Measurements from ENCODE around the gene CADM3. TPM values are rescaled to one million over a fixed set of nuclear protein-coding genes. Genes with fewer than 3 reads are reported as not detected.
A peak's percentile ranks its signal among the peaks of the same experiment; 100 is the strongest.

The CADM3 gene
- total and polyA plus RNA-seq, 5 donors: 6.1 to 13.2 (median 9.0) TPM

DNA sequence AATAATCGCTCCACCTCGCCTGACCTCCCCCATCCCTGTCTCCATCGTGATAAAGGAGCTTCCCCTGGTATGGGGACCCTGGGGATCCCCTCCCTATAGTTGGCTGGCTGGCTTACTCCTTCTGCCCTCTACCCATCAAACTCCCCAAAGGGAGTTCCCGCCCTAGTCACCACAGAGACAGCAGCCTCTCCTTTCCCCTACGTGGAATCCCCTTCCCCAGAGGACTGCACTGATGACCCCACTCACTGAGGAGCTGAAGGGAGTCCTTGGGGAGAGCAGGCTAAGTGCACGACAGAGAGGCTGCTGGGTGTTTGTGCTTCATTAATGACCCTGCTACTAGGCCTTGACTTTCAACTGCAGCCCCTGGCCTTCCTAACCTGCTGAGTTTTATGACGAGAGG, 1.9 kb downstream of the CADM3 start:
- WGBS: 26% methylated on average over 7 of the region's 7 CpGs
- DNase-seq (no peak), ATAC-seq (peak in 1 of 2 donors; percentile 13)
- no peak overlapping the region for H3K27ac ChIP-seq (ENCODE audit: low read length)
- intact Hi-C loops (cut with DNase I): no loop called here
- H3K4me3 ChIP-seq (ENCODE audit: low read length): no peak overlapping the region
- no peaks in the 10 kb centered on the region for H3K27me3 ChIP-seq (ENCODE audit: control insufficient read depth, insufficient read depth)
- H3K4me1 ChIP-seq (ENCODE audit: control insufficient read depth, insufficient read depth, low read length): no peaks in the 10 kb centered on the region
- no peaks in the 10 kb centered on the region for H3K9me3 ChIP-seq (ENCODE audit: control insufficient read depth, low read length)

GRCh38 chr1:159175571-159175970, 4.2 kb downstream of the CADM3 start:
- H3K9me3 ChIP-seq (ENCODE audit: control insufficient read depth, low read length): no peaks in the 10 kb centered on the region
- 73% methylated on average over 2 of the region's 2 CpGs for WGBS
- intact Hi-C loops (cut with DNase I): no loop called here
- H3K27me3 ChIP-seq (ENCODE audit: control insufficient read depth, insufficient read depth): no peaks in the 10 kb centered on the region
- DNase-seq: no peak
- H3K27ac ChIP-seq (ENCODE audit: low read length): no peak overlapping the region
- no peak overlapping the region for H3K4me3 ChIP-seq (ENCODE audit: low read length)
- no peak for ATAC-seq
- no peaks in the 10 kb centered on the region for H3K4me1 ChIP-seq (ENCODE audit: control insufficient read depth, insufficient read depth, low read length)

DNA sequence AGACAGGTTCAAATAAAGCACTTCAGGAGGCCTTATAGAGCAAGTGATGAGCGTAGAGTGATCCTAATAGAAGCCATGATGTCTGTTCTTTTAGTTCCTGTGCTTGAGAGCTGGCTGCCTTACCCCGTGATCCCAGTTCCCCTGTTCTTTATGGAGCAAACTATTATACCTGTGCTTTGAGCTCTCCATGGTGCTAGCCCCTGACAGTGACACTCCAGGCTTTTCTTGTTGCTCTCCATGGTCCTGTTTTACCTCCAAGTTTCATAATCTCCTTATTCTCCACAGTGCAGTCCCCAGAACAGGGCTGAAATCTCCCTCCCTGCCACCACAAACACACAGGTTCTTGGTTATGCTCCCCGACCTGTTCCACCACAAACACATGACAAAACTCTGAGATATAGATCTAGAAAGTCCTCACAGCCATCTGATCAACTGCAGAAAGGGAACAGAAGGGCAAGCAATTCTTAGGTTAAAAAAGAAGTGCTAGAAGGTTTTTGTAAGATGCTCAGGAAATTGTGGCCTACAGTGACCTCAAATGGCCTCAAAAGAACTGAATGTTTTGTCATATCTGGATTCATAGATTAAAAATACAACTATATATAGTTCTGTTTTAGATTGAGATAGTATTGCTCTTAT, 6.0 kb downstream of the CADM3 start:
- ATAC-seq: peak; percentile 64 to 68
- Histone ChIP-seq H3K9me3 (ENCODE audit: control insufficient read depth, low read length) (no peaks in the 10 kb centered on the region), H3K4me1 (ENCODE audit: control insufficient read depth, insufficient read depth, low read length) (no peaks in the 10 kb centered on the region), H3K4me3 (ENCODE audit: low read length) (no peak overlapping the region), H3K27me3 (ENCODE audit: control insufficient read depth, insufficient read depth) (no peaks in the 10 kb centered on the region), H3K27ac (ENCODE audit: low read length) (no peak overlapping the region)
- 13% methylated on average over 3 of the region's 3 CpGs for WGBS
- intact Hi-C loops (cut with DNase I): no loop called here
- DNase-seq: peak in 2 of 3 donors; percentile 15 to 64

DNA sequence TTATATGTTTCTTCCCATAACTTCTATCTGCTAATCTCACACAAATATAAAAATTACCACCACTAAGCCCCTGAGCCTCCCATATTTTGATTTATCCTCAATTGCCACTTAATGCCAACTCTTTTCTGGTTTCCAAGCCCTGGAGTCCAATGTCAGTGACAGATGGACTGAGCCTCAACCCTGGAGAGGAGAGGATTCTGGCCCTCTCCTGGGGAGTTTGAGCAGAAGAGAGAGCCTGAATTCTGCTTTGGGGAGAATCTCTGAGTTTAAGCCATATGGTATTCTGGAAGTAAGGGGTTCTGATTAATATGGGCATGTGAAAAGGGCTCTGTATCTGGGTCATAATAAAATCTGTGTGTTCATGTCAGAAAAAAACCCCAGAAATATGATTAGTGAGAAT, 8.5 kb downstream of the CADM3 start:
- Histone ChIP-seq H3K27ac (ENCODE audit: low read length) (no peak overlapping the region), H3K4me1 (ENCODE audit: control insufficient read depth, insufficient read depth, low read length) (no peaks in the 10 kb centered on the region), H3K9me3 (ENCODE audit: control insufficient read depth, low read length) (no peaks in the 10 kb centered on the region), H3K4me3 (ENCODE audit: low read length) (no peak overlapping the region), H3K27me3 (ENCODE audit: control insufficient read depth, insufficient read depth) (no peaks in the 10 kb centered on the region)
- intact Hi-C loops (cut with DNase I): no loop called here
- DNase-seq (no peak), ATAC-seq (no peak)

DNA sequence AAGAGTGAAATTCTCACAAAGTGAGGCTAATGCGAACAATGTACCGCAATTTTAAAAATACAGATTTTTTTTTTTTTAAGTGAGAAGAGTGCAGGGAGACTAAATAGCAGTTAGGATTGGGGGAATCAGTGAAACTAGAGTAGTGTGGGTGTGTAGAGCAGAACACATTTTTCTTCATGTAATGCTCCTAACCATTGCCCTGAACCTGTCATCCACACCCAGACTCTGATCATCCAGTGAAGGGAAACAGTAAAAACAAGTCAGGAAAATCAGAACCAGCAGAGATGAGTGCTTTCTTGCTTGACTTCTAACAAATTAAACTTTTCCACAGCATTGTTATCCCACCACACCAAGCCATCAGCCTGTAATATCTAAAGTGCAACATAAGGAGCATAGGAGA, 9.1 kb downstream of the CADM3 start:
- Histone ChIP-seq H3K27ac (ENCODE audit: low read length) (no peak overlapping the region), H3K27me3 (ENCODE audit: control insufficient read depth, insufficient read depth) (no peaks in the 10 kb centered on the region), H3K4me3 (ENCODE audit: low read length) (no peak overlapping the region), H3K9me3 (ENCODE audit: control insufficient read depth, low read length) (no peaks in the 10 kb centered on the region), H3K4me1 (ENCODE audit: control insufficient read depth, insufficient read depth, low read length) (no peaks in the 10 kb centered on the region)
- over 99% methylated on average over 2 of the region's 2 CpGs for WGBS
- no peak for ATAC-seq
- intact Hi-C loops (cut with DNase I): no loop called here
- DNase-seq: no peak

GRCh38 chr1:159181328-159182024, 10.1 kb downstream of the CADM3 start:
- intact Hi-C loops (cut with DNase I): no loop called here
- Histone ChIP-seq H3K4me1 (ENCODE audit: control insufficient read depth, insufficient read depth, low read length) (no peaks in the 10 kb centered on the region), H3K27ac (ENCODE audit: low read length) (no peak overlapping the region), H3K9me3 (ENCODE audit: control insufficient read depth, low read length) (no peaks in the 10 kb centered on the region), H3K27me3 (ENCODE audit: control insufficient read depth, insufficient read depth) (no peaks in the 10 kb centered on the region), H3K4me3 (ENCODE audit: low read length) (no peak overlapping the region)
- 46% methylated on average over 4 of the region's 4 CpGs for WGBS
- DNase-seq (no peak), ATAC-seq (no peak)

- intact Hi-C loops (cut with DNase I): no loop called here
- no peak for ATAC-seq
- 65% methylated on average over 2 of the region's 2 CpGs for WGBS
- Histone ChIP-seq H3K4me1 (ENCODE audit: control insufficient read depth, insufficient read depth, low read length) (no peaks in the 10 kb centered on the region), H3K4me3 (ENCODE audit: low read length) (no peak overlapping the region), H3K9me3 (ENCODE audit: control insufficient read depth, low read length) (no peaks in the 10 kb centered on the region), H3K27ac (ENCODE audit: low read length) (no peak overlapping the region), H3K27me3 (ENCODE audit: control insufficient read depth, insufficient read depth) (no peaks in the 10 kb centered on the region)
- no peak for DNase-seq
These were observed 12.8 kb downstream of the CADM3 start for GRCh38 chr1:159184201-159184600.

DNA sequence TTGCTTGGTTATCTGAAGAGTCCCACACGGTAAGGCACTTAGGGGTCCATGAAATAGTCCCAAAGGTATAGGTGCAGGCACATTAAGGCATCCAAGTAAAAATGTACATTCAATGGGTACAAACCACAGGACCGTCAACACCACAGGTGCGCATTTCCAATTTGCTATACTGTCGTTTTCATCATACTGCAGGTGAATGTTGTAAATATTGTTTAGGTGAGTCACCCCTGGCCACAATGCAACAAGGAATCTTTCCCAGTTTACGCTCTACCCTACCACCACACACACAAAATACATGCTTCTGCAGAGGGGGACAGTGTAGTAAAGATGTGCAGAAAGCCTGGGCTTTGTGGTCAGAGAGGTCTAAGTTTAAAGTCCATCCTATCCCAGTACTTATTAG, 13.7 kb downstream of the CADM3 start:
- DNase-seq (no peak), ATAC-seq (no peak)
- Histone ChIP-seq H3K9me3 (ENCODE audit: control insufficient read depth, low read length) (no peaks in the 10 kb centered on the region), H3K27ac (ENCODE audit: low read length) (no peak overlapping the region), H3K27me3 (ENCODE audit: control insufficient read depth, insufficient read depth) (peaks cover 2% of the 10 kb centered on the region), H3K4me1 (ENCODE audit: control insufficient read depth, insufficient read depth, low read length) (no peaks in the 10 kb centered on the region), H3K4me3 (ENCODE audit: low read length) (no peak overlapping the region)
- 90% methylated on average over 5 of the region's 5 CpGs for WGBS
- intact Hi-C loops (cut with DNase I): no loop called here

DNA sequence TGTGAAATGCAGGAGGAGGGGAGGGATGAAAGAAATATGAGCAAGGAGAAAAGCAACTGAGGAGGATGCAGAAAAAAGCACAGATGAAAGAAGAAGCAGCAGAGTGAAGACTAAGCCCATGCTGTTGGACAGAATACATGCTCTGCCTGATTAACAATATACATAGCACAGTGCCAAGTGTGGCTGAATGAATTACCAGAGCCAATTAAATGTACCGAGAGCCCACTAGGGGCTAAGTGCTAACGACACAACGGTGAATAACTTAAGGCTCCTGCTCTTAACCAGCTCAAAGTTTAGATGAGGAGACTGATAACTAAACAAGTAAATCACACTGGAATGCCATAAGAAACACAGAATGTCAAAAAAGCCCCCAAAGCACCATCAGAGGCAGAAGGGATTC, 15.6 kb downstream of the CADM3 start:
- intact Hi-C loops (cut with DNase I): no loop called here
- peaks cover 2% of the 10 kb centered on the region for H3K27me3 ChIP-seq (ENCODE audit: control insufficient read depth, insufficient read depth)
- 37% methylated on average over 3 of the region's 3 CpGs for WGBS

DNA sequence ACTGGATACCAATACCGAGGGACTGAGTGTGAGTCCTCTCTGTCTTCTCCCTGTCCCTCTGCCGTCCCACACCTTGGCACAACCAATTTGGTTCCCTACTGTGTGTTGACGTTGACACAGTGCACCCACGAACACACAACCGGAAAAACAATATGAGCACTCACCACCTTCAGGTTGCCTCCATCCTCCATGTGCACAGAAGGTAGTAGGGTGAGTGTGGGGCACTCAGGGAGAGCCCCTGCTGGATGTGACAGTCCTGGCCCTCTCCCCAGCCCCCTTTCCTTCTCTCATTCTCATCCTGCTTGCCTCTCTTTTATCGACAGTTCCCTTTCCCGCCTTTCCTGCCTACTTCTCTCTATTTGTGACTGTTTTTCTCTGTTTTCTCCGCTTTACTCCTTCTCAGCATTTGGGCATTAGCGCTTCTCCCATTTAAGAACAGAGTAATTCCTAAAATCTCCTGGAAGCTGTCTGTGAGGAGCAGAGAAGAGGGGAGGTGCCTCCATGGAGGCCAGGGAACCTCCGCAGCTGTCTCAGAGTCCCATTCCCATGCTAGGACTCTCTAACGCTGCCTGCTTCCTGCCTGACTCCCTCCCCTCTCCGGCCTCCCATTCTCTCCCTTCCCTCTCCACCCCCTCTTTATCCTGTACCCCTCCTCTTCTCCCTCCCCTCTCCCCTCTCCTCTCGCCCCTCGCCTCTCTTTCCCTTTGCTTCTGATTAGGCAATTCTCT, 16.4 kb downstream of the CADM3 start:
- peak; percentile 64 to 76 for ATAC-seq

More for the DNA sequence above, 15.6 kb downstream of the CADM3 start:
- DNase-seq: no peak
- Histone ChIP-seq H3K4me3 (ENCODE audit: low read length) (no peak overlapping the region), H3K9me3 (ENCODE audit: control insufficient read depth, low read length) (no peaks in the 10 kb centered on the region), H3K4me1 (ENCODE audit: control insufficient read depth, insufficient read depth, low read length) (no peaks in the 10 kb centered on the region), H3K27ac (ENCODE audit: low read length) (no peak overlapping the region)
- ATAC-seq: no peak

GRCh38 chr1:159188375-159188788, 17.0 kb downstream of the CADM3 start:
- no peak overlapping the region for H3K4me3 ChIP-seq (ENCODE audit: low read length)
- no peak overlapping the region for H3K27ac ChIP-seq (ENCODE audit: low read length)
- ATAC-seq (peak; percentile 95 to 97), DNase-seq (peak; percentile 71 to 85 (median 81))
- H3K4me1 ChIP-seq (ENCODE audit: control insufficient read depth, insufficient read depth, low read length): no peaks in the 10 kb centered on the region
- H3K27me3 ChIP-seq (ENCODE audit: control insufficient read depth, insufficient read depth): peaks cover 2% of the 10 kb centered on the region
- intact Hi-C loops (cut with DNase I): no loop called here
- no peaks in the 10 kb centered on the region for H3K9me3 ChIP-seq (ENCODE audit: control insufficient read depth, low read length)
- under 1% methylated on average over 24 of the region's 24 CpGs for WGBS

More for the DNA sequence above, 16.4 kb downstream of the CADM3 start:
- Histone ChIP-seq H3K27me3 (ENCODE audit: control insufficient read depth, insufficient read depth) (peaks cover 2% of the 10 kb centered on the region), H3K4me1 (ENCODE audit: control insufficient read depth, insufficient read depth, low read length) (no peaks in the 10 kb centered on the region), H3K4me3 (ENCODE audit: low read length) (no peak overlapping the region), H3K27ac (ENCODE audit: low read length) (no peak overlapping the region), H3K9me3 (ENCODE audit: control insufficient read depth, low read length) (no peaks in the 10 kb centered on the region)
- 18% methylated on average over 14 of the region's 14 CpGs for WGBS
- intact Hi-C loops (cut with DNase I): no loop called here
- no peak for DNase-seq
